ENCODE results near the gene KCNA10.
"Not testable (repeated sequence)": the region's sequence is repeated elsewhere in the genome, so short reads cannot be mapped to it uniquely, and the experiment has no call there.

The KCNA10 gene

DNA sequence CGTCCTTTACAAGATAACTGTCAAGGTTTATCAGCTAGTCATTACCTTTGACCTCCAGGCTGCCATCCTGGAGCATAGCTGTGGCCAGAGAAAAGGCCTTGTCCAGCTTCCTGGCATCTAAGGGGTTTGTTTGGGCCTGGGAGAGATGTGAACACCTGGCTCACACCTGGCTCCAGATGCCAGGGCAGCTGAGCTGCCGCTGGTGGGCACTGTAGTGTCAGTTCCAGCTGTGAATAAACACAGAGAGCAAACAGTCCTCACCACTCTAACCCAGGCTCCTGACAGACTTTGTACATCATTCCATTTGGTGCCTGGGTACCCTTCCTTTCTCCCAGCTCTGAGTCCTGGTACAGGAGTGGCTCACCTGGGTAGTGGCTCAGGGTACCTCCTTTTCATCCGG lies 14.3 kb upstream of the KCNA10 start:
- no peak for DNase-seq (ENCODE audit: low spot score)

DNA sequence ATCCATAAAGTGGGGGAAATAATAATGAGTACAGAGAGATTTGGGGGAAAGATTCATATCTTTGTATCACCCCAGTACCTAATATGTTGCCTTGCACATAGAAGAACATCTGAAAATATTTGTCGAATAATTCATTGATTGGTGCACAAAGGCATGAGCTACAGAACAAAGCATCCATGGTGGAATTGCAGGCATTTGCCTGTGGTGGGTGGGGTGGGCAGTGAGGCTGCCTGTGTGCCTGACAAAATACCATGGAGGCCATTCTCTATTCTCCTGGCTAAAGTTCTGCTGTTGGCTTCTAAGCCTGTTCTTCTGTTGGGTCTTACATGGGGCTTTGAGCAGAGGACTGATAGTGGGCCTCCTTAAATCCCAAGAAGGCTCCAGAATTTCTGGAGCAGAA lies 10.0 kb upstream of the KCNA10 start:
- no peak for DNase-seq (ENCODE audit: low spot score)

DNA sequence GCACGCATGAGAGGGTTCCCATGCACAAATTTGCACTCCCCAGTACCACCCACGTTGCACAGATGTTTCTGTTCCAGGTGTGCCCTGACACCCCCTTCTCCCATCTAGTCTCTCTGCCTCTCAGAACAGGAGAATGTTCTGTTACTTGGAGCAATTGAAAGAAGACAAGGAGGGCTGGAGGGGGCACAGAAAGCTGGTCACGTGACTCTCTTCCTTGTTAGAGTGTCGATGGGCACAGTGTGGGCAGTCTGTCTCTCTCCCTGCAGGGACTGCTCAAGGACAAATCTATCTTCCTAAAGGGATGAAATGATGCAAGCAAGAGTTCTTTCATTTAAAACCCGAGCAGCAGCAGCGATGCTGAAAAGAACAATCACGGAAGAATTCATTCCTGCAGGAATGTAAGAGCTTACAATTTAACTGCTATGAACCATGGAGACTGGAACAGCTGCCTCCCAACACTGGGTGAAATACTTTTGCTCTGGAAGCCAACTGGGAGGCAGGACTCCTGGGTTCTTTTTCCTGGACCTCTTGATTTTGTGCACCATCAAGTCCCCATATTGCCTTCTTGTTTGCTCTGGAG lies 7.3 kb upstream of the KCNA10 start:
- no peak for DNase-seq (ENCODE audit: low spot score)

DNA sequence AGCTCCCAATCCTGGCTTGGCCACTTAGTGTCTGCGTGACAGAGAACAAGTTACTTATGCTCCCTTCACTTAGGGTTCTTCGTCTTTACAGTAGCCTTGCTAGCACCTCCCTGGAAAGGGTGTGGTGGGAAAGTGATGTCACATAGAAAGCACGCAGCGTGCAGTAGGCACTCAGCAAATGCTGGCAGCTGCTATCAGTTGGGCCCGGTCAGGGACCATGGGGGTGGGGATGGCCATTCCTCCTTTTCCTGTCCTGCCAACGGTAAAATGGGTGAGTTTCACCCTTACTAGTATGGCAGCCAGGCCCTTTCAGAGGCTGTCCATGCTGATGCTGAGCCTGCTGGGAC lies 6.2 kb upstream of the KCNA10 start:
- DNase-seq (ENCODE audit: low spot score) = no peak

DNA sequence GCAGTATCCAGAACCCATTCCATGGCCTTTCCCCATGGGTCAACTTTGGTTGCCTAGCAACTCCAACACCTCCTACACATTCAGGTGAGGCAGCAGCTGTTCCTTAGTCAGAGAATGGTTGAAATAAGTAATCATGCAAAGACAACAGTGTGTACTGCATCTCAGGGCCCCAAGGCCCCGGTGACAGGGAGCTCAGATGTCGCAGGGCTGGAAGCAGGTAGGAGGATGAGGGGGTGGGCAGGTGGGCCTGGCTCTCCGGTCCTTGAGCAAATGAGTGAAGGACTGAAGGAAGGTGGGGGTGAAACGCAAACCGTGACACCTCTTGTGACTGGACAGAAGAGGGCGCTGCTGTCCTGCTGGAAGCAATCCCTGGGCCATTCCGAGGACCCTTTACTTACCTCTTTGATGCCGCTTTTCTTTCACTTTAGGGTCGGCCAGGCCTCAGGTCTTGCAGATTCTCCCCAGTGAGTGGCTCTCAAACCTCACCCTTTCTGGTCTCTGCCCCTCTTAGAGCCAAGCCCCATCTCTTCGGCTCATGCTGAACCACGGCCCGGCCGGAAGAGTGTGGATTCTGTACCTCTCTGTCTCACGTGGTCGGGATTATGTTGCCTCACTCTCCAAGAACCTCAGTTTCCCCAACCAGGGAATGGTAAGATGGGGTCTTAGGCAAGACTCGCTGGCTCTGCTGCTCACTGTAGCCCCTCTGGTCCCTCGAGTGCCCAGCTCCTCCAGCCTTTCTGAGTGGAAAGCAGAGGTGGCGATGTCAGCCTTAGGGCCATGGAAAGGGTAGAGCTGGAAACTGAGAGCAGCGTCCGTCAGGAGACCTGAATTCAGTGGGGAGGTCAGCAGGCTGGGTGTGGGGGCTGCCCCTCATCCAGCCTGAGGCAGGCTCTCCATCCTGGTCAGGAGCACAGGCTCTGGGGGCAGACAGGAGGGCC lies 5.6 kb upstream of the KCNA10 start:
- peak; percentile 36 for DNase-seq (ENCODE audit: low spot score)

DNA sequence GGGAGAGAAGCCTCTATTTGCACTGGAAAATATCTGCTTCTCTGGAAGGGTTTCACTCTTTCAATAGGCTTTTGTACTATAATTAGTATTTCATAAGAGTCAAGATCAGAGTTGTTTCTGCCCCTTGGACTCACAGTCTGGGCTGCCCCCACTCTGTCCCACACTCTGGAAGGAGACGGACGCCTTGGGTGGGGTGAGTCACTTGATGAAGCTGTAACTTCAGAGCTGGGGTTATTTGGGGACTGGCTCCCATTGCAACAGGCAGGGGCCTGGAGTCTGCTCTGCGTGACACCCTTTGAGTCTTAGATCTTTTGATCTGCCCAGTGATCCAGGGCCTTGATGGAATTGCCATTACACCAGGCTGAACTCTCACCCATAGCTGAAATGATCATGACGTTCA lies 4.0 kb upstream of the KCNA10 start:
- DNase-seq (ENCODE audit: low spot score) = no peak

DNA sequence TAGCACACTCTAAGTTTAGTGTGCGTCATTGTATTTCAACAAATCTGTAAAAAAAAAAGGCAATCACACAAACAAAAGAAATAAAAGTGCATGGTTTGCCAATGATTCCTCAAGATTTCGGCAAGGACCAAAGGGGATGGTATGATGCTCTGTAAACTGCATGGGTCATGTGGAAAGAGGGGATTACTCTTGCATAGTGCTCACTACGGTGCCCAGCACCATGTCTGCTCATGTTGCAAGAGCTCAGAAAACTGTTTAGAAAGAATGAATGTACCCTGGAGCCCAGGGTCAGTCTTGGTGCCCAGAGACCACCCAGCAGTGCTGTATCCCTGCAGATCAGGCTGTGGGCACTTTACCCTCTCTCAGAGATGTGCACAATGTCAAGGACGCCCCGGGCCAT lies 3.6 kb upstream of the KCNA10 start:
- DNase-seq (ENCODE audit: low spot score) = no peak

DNA sequence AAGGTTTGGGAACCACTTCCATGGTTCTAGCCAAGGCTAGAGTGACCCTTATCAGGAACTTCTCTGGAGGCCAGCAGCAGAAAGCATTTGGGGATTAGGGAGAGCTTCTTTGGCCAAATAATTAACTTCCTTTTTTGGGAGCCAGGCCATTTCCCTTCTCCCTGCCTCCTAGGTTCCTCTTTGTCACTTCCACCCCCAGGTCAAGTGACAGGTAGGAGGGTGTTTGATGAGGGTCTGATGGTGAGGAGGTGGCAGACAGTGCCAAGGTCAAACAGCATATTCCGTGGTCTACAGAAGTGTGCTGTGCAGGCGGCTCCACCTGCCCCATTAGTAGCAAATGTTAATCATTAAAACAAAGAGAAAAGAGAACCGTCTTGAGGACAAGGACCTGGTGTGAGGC lies 1.9 kb upstream of the KCNA10 start:
- no peak for DNase-seq (ENCODE audit: low spot score)

DNA sequence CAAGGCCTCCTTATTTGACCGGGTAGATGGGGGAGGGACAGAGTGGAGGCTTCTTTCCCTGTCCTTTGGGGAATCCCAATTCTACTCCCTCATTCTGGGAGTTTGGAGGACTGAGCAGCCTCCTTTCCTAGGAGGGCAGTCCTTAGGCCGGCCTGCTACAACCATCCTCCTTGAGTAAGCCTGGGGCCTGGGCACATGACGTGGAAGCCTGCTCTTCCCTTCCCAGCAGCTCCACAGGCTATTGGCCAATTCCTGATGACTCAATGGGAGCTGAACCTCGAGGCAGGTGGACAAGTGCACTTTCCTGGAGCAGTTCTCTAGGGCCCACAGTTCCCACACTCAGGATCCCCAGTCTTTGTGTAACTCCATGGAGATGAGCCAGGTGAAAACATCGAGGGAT lies 3.1 kb downstream of the KCNA10 start:
- peak; percentile 12 for DNase-seq (ENCODE audit: low spot score)

DNA sequence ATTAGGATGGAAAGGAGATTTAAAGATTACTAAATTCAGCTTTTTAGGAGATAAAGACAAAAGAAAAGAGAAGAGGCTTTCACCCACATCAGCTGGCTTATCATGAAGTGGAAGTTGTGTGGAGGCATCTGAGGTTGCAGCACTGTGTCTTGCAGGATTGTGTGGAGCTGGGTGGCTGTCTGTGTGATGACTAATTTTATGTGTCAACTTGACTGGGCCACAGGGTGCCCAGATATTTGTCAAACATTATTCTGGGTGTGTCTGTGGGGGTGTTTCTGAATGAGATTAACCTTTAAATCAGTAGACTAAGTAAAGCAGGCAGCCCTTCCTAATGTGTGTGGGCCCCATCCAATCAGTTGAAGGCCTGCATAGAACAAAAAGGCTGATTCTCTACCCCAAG lies 3.9 kb downstream of the KCNA10 start:
- DNase-seq (ENCODE audit: low spot score) = no peak

DNA sequence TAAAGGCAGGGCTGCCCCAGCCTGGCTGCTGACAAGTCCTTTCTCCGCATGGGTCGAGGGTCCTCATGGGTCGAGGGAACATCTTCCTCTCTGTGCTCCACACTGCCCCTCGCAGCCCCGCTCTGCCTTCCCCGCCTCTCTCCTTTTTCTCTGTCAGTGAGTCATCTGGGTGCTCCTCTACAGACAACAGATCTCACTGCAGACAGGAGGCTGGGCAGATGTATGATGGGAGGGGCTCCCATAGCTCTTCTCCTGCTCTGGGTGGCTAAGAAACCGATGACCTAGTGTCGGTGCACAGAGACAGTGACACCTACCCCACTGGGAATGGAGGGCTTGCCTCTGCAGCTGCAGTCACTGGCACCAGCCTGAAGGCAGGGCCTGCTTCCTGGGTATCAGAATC lies 5.5 kb downstream of the KCNA10 start:
- no peak for DNase-seq (ENCODE audit: low spot score)

DNA sequence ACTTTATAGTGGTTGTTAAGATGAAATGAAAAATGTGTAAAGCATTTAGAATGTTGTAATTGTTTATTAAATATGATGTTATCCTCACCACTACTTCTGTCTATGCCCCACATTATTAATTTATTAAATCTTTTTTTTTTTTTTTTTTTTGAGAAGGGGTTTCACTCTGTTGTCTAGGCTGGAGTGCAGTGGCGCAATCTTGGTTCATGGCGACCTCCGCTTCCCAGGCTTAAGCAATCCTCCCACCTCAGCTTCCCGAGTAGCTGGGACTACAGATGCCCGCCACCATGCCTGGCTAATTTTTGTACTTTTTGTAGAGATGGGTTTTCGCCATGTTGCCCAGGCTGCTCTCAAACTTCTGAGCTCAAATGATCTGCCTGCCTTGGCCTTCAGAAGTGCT lies 7.5 kb downstream of the KCNA10 start:
- DNase-seq (ENCODE audit: low spot score) = no peak

DNA sequence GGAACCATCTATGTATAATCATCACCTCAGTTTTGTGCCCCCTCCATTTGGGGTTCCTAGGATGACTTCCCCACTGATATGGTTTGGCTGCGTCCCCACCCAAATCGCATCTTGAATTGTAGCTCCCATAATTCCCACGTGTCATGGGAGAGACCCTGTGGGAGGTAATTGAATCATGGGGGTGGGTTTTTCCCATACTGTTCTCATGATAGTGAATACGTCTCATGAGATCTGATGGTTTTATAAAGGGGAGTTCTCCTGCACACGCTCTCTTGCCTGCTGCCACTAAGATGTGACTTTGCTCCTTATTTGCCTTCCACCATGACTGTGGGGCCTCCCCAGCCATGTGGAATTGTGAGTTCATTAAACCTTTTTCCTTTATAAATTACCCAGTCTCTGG lies 8.1 kb downstream of the KCNA10 start:
- DNase-seq (ENCODE audit: low spot score) = not testable (repeated sequence)

DNA sequence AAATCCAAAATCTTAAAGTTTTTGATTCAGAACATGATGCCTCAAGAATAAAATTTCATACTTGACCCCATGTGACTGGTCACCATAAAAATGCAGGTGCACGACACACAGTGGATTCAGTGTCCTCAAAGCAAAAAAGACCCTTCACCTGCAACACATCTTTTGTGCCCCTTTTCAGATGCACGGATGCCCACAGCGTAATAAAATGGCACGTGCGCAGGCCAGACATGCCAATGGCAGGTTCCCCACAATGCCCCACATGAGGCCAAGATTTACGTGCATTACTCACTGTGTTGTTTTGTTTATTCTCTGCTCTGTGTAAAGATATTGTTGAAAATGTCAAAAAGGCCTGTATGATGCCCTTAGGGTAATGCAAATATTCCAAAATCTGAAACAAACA lies 9.3 kb downstream of the KCNA10 start:
- DNase-seq (ENCODE audit: low spot score) = no peak

DNA sequence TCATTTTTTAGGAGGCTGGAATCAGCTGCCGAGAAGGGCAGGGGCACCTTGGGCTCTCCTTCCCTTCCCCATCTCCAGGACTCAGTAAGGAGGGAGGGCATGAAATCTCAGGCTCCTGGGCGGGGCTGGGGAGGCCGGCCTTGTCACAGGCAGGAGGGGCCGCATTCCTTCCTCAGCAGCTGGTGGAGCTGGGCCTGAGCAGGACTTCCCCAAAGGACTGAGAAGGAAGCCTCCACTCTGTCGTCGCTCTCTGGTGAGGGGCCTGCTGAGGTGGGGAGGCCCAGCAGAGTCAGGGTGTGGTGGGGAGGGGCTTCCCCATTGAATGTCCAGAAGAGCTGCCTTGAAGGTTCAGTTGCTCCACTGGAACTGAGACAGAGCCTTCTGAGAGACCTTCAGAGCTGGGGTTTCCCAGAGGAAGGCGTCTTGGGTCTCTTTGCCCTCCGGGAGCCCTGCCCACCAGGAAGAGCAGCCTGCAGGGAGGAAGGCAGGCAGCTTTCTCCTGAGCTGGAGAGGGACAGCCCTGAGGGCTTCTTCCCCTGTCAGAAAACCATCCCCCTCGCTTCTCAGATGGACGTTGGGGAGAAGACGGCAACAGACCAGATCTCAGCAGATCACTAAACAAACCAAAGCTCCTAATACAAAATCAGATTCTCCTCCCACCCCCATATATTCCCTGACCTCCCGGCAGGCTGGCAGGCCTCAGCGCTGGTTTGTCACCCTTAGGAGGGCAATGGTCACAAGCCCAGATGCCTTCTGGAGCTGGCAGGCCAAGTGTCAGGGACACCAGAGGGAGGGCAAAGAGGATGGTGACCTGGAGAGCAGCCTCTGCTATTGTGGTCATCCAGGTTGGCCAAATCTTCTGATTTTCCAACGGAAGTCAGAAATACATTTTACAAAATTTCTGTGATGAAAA lies 10.7 kb downstream of the KCNA10 start:
- peak; percentile 21 for DNase-seq (ENCODE audit: low spot score)

DNA sequence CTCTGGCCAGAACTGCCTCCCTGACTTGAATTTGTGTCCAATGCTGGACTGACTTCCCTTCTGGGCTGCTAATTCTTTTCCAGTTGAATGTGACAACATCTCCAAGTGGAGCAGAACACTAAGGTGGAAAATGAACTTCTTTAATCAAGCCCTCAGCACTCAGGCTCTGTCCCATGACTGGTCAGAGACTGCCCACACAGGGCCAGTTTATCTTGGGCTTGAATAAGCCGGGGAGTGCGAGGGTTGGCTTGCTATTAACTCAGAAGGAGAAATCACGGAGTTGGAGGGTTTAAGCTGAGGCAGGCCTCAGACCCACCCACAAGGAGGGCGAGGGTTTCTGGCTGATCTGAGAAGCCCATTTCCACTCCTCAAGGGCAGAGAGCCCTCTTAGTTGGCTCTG lies 12.4 kb downstream of the KCNA10 start:
- no peak for DNase-seq (ENCODE audit: low spot score)

DNA sequence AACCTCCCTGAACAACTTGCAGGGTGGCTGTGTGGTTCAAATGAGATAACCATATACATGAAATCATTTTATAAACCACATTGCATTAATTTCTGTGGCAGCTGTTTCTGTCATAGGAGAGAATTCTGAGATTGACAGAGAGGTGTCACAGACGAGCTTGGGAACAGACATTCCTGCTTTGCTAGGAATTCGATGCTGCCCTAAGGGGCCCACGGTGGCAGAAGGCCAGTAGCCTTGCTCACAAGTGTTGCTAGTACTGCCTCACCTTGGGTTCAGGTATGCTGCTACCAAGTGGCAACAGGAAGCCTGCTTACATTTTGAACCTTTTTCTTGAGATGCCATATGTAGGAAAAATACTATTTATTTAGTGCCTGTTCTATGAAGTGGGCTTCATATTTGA lies 13.4 kb downstream of the KCNA10 start:
- DNase-seq (ENCODE audit: low spot score) = no peak

DNA sequence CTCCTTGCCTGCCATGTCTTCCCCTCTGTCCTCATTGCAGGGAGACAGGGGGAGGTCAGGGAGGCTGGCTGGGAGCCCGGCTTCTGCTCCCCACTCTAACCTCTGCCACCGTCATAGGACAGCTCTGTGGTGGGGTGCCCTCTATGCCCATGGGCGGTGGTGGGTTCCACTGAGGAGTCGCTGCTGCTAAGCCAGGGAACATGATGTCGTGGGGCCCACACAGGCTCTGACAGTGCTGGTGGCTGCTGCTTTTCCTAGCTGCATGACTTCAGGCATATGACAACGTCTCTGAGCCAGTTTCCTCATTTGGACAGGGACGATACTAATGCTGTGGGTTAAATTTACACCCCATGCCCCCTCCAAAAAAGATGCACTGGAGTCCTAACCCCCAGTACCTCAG lies 14.7 kb downstream of the KCNA10 start:
- DNase-seq (ENCODE audit: low spot score) = no peak

DNA sequence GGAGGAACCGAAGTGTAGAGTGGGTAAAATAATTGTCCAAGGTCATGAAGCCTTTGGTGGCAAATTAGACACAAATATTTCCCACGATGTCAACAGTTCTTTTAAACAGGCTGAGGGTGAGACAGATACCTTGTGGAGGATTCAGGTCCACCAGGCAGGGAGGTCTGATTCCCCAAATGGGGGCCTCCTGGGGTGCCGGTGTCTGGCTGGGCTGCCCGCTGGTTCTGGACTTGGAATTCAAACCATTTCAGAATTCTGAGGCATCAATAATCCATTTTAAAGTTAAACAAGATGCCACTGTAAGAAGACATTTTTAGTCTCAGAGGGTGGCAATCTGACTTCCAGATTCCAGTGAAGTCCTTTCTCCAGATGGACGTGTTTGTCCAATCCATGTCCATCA lies 15.5 kb downstream of the KCNA10 start:
- no peak for DNase-seq (ENCODE audit: low spot score)

DNA sequence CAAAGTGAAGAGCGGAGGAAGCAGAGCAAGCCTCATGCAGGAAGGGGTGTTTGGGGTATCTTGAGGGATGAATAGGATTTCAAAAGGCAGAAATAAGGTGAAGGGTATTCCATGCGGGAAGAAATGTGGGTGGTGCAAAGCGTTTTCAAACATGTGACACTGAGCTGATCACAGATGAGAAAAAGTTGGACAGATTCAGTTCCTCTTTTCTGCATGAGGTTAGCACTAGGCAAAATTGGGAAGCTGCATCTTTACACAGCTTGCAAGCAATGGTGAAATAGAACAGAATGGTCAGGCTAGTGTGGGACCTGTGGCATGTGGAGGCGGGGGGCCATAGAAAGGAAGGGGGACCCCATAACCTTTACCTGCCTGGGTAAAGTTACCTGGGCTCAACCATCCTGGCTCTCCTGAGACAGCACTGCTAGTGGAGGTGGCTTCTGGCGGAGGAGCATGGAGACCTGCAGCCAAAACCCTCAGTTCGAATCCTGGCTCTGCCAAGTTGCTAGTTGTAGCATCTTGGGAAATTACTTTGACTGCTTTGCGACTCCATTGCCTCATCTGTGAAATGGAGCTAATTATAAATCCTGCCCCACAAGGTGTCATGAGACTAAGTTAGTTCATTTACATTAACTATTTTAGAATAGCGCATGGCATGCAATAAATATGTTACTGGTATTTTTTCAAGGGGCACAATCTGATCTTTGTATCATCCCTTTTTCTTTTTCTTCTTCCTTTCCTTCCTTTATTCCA lies 16.4 kb downstream of the KCNA10 start:
- DNase-seq (ENCODE audit: low spot score) = no peak

DNA sequence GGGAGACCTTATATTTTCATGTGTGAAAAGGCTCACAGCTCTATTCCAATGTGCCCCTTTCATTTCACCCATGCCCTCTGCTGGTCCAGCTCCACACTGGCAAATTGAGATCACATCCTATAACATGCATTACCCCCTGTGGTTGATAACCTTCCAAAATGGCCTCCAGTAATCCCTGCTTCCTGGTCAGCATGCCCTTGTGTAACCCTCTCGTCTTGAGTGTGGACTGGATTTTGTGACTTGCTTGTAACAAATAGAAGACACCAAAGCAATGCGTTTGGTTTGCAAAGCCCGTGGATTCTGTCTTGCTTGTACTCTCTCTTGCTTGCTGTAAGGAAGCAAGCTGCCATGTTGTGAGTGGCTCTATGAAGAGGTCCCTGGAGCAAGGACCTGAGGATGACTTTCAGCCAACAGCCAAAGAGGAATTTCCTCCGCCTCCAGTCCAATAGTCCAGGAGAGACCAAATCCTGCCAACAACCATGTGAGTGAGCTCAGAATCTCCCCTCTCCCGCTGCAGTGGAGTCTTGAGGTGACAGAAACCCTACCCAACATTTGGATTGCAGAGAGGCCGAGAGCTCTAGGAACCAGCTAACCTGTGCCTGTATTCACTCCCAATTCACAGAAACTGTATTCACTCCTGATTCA lies 17.4 kb downstream of the KCNA10 start:
- no peak for DNase-seq (ENCODE audit: low spot score)

DNA sequence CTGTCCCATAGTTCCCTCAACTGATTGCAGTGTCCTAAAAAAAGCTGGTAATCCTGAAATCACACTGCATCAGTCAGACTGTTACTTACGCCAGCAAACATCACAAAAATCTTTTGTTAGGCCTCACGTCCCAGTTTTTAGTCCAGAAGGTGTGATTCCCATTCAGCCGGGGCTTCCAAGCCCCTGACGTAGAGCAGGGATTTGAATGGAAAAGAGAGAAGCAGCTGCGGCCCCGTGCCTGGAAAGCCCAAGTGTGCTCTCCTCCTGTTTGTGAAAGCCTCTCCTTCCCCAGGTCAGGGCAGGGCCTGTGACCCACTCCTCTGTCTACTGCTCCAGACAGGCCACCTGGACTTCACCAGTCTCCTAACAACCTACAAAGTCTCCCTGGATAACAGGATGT lies 20.7 kb downstream of the KCNA10 start:
- no peak for DNase-seq (ENCODE audit: low spot score)

All from kidney tubule cell (primary cell).